Caco-2 (cell line): ENCODE data around the gene ZDHHC7. TPM values are rescaled to one million over a fixed set of nuclear protein-coding genes. Genes with fewer than 3 reads are reported as not detected.

Source experiments
- BruUV-seq: library from RNA; stranded (reverse); fragments of 400-500 nt; replicated peaks from 2 replicates; lab custom pipeline; 2021; lab: Mats Ljungman, UMichigan
- CTCF ChIA-PET: fragments of 300-600 bp; sonication (Branson Sonifier 250); formaldehyde crosslinking; loops from one replicate; lab custom pipeline; 2022; ENCODE audit warnings: antibody characterized with exemption; lab: Charles Lee
- POLR2A ChIA-PET: fragments of 300-600 bp; sonication (Branson Sonifier 250); formaldehyde crosslinking; loops from one replicate; lab custom pipeline; 2022; ENCODE audit warnings: antibody characterized with exemption; lab: Charles Lee
- DNase-seq, 2 experiments: peaks; one replicate each; pipeline versions ENCODE4 v3.0.0 to v3.0.0-alpha.2; 2020 to 2022
- H3K27me3 ChIP-seq: replicated peaks from 2 replicates; pipeline ENCODE4 v1.6.0; 2011; ENCODE audit warnings: low read length; ENCODE audit not compliant: control insufficient read depth, insufficient read depth
- H3K36me3 ChIP-seq: 2 replicates; pipeline ENCODE4 v1.5.1; 2011; ENCODE audit warnings: low read length; ENCODE audit not compliant: control insufficient read depth, insufficient read depth
- H3K4me1 ChIP-seq: fragments of 250-450 bp; sonication (Bioruptor Pico); 2 replicates; pipeline ENCODE4 v1.5.1; 2020; ENCODE audit warnings: mild to moderate bottlenecking
- H3K4me3 ChIP-seq: 2 replicates; pipeline ENCODE4 v1.5.1; 2011; ENCODE audit warnings: low read depth, mild to moderate bottlenecking, control low read depth, low read length
- H3K9me3 ChIP-seq: fragments of 250-450 bp; sonication (Bioruptor Pico); 2 replicates; pipeline ENCODE4 v1.5.1; 2020; ENCODE audit warnings: mild to moderate bottlenecking, moderate library complexity
- H3K27ac Mint-ChIP-seq: one replicate; pipeline ENCODE4 v1.8.0; 2022; ENCODE audit warnings: mixed read lengths; ENCODE audit not compliant: unreplicated experiment
- H3K27me3 Mint-ChIP-seq: one replicate; pipeline ENCODE4 v1.8.0; 2022; ENCODE audit warnings: mixed read lengths; ENCODE audit not compliant: insufficient read depth, unreplicated experiment
- H3K36me3 Mint-ChIP-seq: one replicate; pipeline ENCODE4 v1.8.0; 2022; ENCODE audit warnings: mild to moderate bottlenecking, mixed read lengths; ENCODE audit not compliant: insufficient read depth, unreplicated experiment
- H3K4me1 Mint-ChIP-seq: one replicate; pipeline ENCODE4 v1.8.0; 2022; ENCODE audit warnings: low read depth, mixed read lengths; ENCODE audit not compliant: unreplicated experiment
- H3K4me3 Mint-ChIP-seq: one replicate; pipeline ENCODE4 v1.8.0; 2022; ENCODE audit warnings: mild to moderate bottlenecking, moderate library complexity, mixed read lengths; ENCODE audit not compliant: unreplicated experiment
- H3K9me3 Mint-ChIP-seq: one replicate; pipeline ENCODE4 v1.8.0; 2022; ENCODE audit warnings: mixed read lengths; ENCODE audit not compliant: unreplicated experiment
- CTCF ChIP-seq, 2 experiments: fragments of 200-600 bp in 1 of 2; IDR thresholded peaks; 1 replicate in 1 of 2; 2 replicates in 1 of 2; pipeline versions ENCODE4 v1.5.1 to v1.8.0; 2011 to 2022; ENCODE audit warnings: antibody characterized with exemption in 1 of 2, control low read depth in 1 of 2, inconsistent platforms in 1 of 2, low read depth in 1 of 2, low read length in 1 of 2, mild to moderate bottlenecking in 1 of 2, moderate library complexity in 1 of 2; ENCODE audit not compliant: insufficient read depth in 1 of 2, severe bottlenecking in 1 of 2, unreplicated experiment in 1 of 2
- intact Hi-C: fragments of 100-400 bp; cut with micrococcal nuclease; formaldehyde crosslinking; loops from one replicate; pipeline ENCODE4 v1.10.0; 2022; ENCODE audit not compliant: unreplicated experiment
- total RNA-seq: library from RNA; stranded (reverse); gene quantifications from 2 replicates; pipeline ENCODE4 v1.2.3, GENCODE V29; 2022

Gene ZDHHC7
- total RNA-seq, 1 experiment from 2014 or later = 85.7 TPM

- Histone ChIP-seq H3K4me3 (no peak overlapping the region), H3K36me3 (peaks cover 10% of the 10 kb centered on the region), H3K9me3 (no peaks in the 10 kb centered on the region), H3K4me1 (no peaks in the 10 kb centered on the region), H3K27me3 (no peaks in the 10 kb centered on the region)
- no peak overlapping the region for H3K4me3 Mint-ChIP-seq
- BruUV-seq = no TSS peak
- H3K27me3 Mint-ChIP-seq = no peaks in the 10 kb centered on the region
- intact Hi-C loops = no loop called here
- no peaks in the 10 kb centered on the region for H3K9me3 Mint-ChIP-seq
- no peak for DNase-seq
- H3K36me3 Mint-ChIP-seq = peaks cover 89% of the 10 kb centered on the region
- no peaks in the 10 kb centered on the region for H3K4me1 Mint-ChIP-seq
- TF ChIP-seq CTCF (IDR thresholded peaks at IDR 0.05; ENCODE audit: insufficient read depth in 1 of 2, low read depth in 1 of 2, low read length in 1 of 2, severe bottlenecking in 1 of 2, unreplicated experiment in 1 of 2) = no peak
- POLR2A ChIA-PET = no interaction called here
- CTCF ChIA-PET = interaction anchor here (0.7 kb wide), 1 partner anchor 14 kb away, joined by 4 read pairs; no protein-coding TSS in a partner anchor
- peak overlapping the region; percentile 15 for H3K27ac Mint-ChIP-seq
Observed at GRCh38 chr16:84985079-84986065, 26.0 kb downstream of the ZDHHC7 start.

- Histone ChIP-seq H3K4me3 (no peak overlapping the region), H3K36me3 (peaks cover 12% of the 10 kb centered on the region), H3K4me1 (no peaks in the 10 kb centered on the region), H3K27me3 (no peaks in the 10 kb centered on the region), H3K9me3 (no peaks in the 10 kb centered on the region)
- ChIA-PET CTCF (interaction anchor here (1.0 to 2.1 kb wide), 2 partner anchors 11 to 104 kb away, joined by 5 to 15 read pairs; no protein-coding TSS in a partner anchor), POLR2A (interaction anchor here (0.6 kb wide), 1 partner anchor 29 kb away, joined by 3 read pairs; no protein-coding TSS in a partner anchor)
- no peaks in the 10 kb centered on the region for H3K9me3 Mint-ChIP-seq
- DNase-seq = peak in 1 of 2 experiments; percentile 27
- BruUV-seq = no TSS peak
- H3K27ac Mint-ChIP-seq = peak overlapping the region; percentile 11
- H3K36me3 Mint-ChIP-seq = peaks cover 89% of the 10 kb centered on the region
- H3K4me3 Mint-ChIP-seq = no peak overlapping the region
- peak in 1 of 2 experiments; percentile 20 for TF ChIP-seq CTCF (IDR thresholded peaks at IDR 0.05; ENCODE audit: insufficient read depth in 1 of 2, low read depth in 1 of 2, low read length in 1 of 2, severe bottlenecking in 1 of 2, unreplicated experiment in 1 of 2)
- no peaks in the 10 kb centered on the region for H3K27me3 Mint-ChIP-seq
- intact Hi-C loops = loop anchor here (2.0 kb wide), 1 partner anchor 104 kb away; no protein-coding TSS in a partner anchor
- no peaks in the 10 kb centered on the region for H3K4me1 Mint-ChIP-seq
Observed at GRCh38 chr16:84982434-84982833, 28.9 kb downstream of the ZDHHC7 start.

- no peak for TF ChIP-seq CTCF (IDR thresholded peaks at IDR 0.05; ENCODE audit: insufficient read depth in 1 of 2, low read depth in 1 of 2, low read length in 1 of 2, severe bottlenecking in 1 of 2, unreplicated experiment in 1 of 2)
- H3K9me3 Mint-ChIP-seq = no peaks in the 10 kb centered on the region
- no peak overlapping the region for H3K4me3 Mint-ChIP-seq
- Histone ChIP-seq H3K4me1 (no peaks in the 10 kb centered on the region), H3K9me3 (no peaks in the 10 kb centered on the region), H3K36me3 (peaks cover 10% of the 10 kb centered on the region), H3K27me3 (no peaks in the 10 kb centered on the region), H3K4me3 (no peak overlapping the region)
- intact Hi-C loops = no loop called here
- DNase-seq = no peak
- BruUV-seq = no TSS peak
- peaks cover 89% of the 10 kb centered on the region for H3K36me3 Mint-ChIP-seq
- no peaks in the 10 kb centered on the region for H3K27me3 Mint-ChIP-seq
- ChIA-PET CTCF (interaction anchor here (0.7 kb wide), 1 partner anchor 109 kb away, joined by 4 read pairs; no protein-coding TSS in a partner anchor), POLR2A (no interaction called here)
- no peak overlapping the region for H3K27ac Mint-ChIP-seq
- H3K4me1 Mint-ChIP-seq = no peaks in the 10 kb centered on the region
Observed at GRCh38 chr16:84979516-84979915, 31.8 kb downstream of the ZDHHC7 start.
